Choroid plexus epithelial cell (primary cell): Measurements from ENCODE around the gene ST8SIA2.

Experiments used
- DNase-seq: peaks from one replicate; pipeline ENCODE4 v3.0.0-alpha.2; 2010; ENCODE audit warnings: low read depth
- H3K4me3 ChIP-seq: 2 replicates; pipeline ENCODE4 v1.5.1; 2011; ENCODE audit warnings: low read depth, mild to moderate bottlenecking, control low read depth, low read length, moderate library complexity
- CTCF ChIP-seq: conservative IDR thresholded peaks from 2 replicates; pipeline ENCODE4 v1.5.1; 2011; ENCODE audit warnings: low read depth, mild to moderate bottlenecking, control low read depth, inconsistent platforms, low read length, moderate library complexity

Gene ST8SIA2

GRCh38 chr15:92393071-92393979 lies at the start of gene ST8SIA2:
Gene ST8SIA2 (plus strand): TSS chr15:92393881. CDS start chr15:92394065, 184 bp downstream.
- DNase-seq: no peak
- H3K4me3 ChIP-seq: no peak within 1 kb of the TSS
- TF ChIP-seq CTCF: no peak

- DNase-seq: no peak
- TF ChIP-seq CTCF: no peak
- no peak overlapping the region for H3K4me3 ChIP-seq
Observed at GRCh38 chr15:92343924-92344643, 49.6 kb upstream of the ST8SIA2 start.

GRCh38 chr15:92346063-92346462 lies 47.6 kb upstream of the ST8SIA2 start:
- H3K4me3 ChIP-seq: no peak overlapping the region
- no peak for DNase-seq
- TF ChIP-seq CTCF: no peak

- no peak for TF ChIP-seq CTCF
- no peak for DNase-seq
- H3K4me3 ChIP-seq: no peak overlapping the region
Observed at GRCh38 chr15:92355307-92355706, 38.4 kb upstream of the ST8SIA2 start.

GRCh38 chr15:92361321-92362000 lies 32.2 kb upstream of the ST8SIA2 start:
- DNase-seq: no peak
- no peak overlapping the region for H3K4me3 ChIP-seq
- no peak for TF ChIP-seq CTCF

GRCh38 chr15:92362001-92362350 lies 31.7 kb upstream of the ST8SIA2 start:
- DNase-seq: no peak
- no peak for TF ChIP-seq CTCF
- no peak overlapping the region for H3K4me3 ChIP-seq
